Measurements from ENCODE around the gene RAB3D. TPM values are rescaled to one million over a fixed set of nuclear protein-coding genes. Genes with fewer than 3 reads are reported as not detected.

Gene RAB3D
- total and polyA plus RNA-seq, 2 of the 4 experiments (the other 2 are of a cell fraction), result 4.8 to 5.5 TPM

DNA sequence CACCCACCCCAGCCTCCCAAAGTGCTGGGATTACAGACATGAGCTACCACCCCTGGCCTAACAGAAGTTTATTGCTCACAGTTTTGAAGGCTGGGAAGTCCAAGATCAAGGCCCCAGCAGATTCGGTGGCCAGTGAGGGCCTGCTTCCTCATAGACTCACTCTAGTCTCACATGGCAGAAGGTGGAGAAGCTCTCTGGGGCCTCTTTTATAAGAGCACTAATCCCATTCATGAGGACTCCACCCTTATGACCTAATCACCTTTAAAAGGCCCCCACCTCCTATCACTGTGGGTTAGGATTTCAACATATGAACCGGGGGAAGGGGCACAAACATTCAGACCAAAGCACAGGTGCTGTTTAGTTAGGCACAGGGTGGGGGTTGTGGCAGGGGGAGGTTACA, 28.1 kb upstream of the RAB3D start:
- H4K8ac ChIP-seq (ENCODE audit: low read depth in 2 of 2, low read length in 2 of 2), result no peak overlapping the region
- dilution Hi-C loops (cut with HindIII; ENCODE audit: low sequenced_read_pairs, unreplicated experiment) (no loop called here), intact Hi-C loops (cut with micrococcal nuclease) (no loop called here), in situ Hi-C loops (cut with MboI; ENCODE audit: low sequenced_read_pairs) (no loop called here)
- TF ChIP-seq MAFK (IDR thresholded peaks at IDR 0.05; ENCODE audit: low read depth, low read length) (no peak), MAZ (IDR thresholded peaks at IDR 0.05; ENCODE audit: borderline replicate concordance, low read depth, low read length) (no peak), POLR2A (IDR thresholded peaks at IDR 0.05; ENCODE audit: low read depth, low read length) (no peak), SMC3 (IDR thresholded peaks at IDR 0.05; ENCODE audit: low read depth, low read length) (no peak), NFE2L2 (IDR thresholded peaks at IDR 0.05; ENCODE audit: low read depth, low read length) (no peak), RCOR1 (IDR thresholded peaks at IDR 0.05; ENCODE audit: insufficient replicate concordance, low read length) (no peak), FOS (IDR thresholded peaks at IDR 0.05; ENCODE audit: low read depth, low read length) (no peak), RFX5 (IDR thresholded peaks at IDR 0.05; ENCODE audit: low read depth, low read length) (no peak), RAD21 (IDR thresholded peaks at IDR 0.05; ENCODE audit: low read length) (no peak), BHLHE40 (IDR thresholded peaks at IDR 0.05; ENCODE audit: low read depth, low read length) (no peak), CHD1 (IDR thresholded peaks at IDR 0.05; ENCODE audit: low read depth, low read length) (no peak), CEBPB (IDR thresholded peaks at IDR 0.05; ENCODE audit: low read depth, low read length) (no peak), MXI1 (IDR thresholded peaks at IDR 0.05; ENCODE audit: borderline replicate concordance, low read depth, low read length) (no peak)
- TF ChIP-seq, protein P1, sequence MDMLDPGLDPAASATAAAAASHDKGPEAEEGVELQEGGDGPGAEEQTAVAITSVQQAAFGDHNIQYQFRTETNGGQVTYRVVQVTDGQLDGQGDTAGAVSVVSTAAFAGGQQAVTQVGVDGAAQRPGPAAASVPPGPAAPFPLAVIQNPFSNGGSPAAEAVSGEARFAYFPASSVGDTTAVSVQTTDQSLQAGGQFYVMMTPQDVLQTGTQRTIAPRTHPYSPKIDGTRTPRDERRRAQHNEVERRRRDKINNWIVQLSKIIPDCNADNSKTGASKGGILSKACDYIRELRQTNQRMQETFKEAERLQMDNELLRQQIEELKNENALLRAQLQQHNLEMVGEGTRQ (IDR thresholded peaks at IDR 0.05; ENCODE audit: low read depth, low read length), result no peak
- TF ChIP-seq, protein P2, sequence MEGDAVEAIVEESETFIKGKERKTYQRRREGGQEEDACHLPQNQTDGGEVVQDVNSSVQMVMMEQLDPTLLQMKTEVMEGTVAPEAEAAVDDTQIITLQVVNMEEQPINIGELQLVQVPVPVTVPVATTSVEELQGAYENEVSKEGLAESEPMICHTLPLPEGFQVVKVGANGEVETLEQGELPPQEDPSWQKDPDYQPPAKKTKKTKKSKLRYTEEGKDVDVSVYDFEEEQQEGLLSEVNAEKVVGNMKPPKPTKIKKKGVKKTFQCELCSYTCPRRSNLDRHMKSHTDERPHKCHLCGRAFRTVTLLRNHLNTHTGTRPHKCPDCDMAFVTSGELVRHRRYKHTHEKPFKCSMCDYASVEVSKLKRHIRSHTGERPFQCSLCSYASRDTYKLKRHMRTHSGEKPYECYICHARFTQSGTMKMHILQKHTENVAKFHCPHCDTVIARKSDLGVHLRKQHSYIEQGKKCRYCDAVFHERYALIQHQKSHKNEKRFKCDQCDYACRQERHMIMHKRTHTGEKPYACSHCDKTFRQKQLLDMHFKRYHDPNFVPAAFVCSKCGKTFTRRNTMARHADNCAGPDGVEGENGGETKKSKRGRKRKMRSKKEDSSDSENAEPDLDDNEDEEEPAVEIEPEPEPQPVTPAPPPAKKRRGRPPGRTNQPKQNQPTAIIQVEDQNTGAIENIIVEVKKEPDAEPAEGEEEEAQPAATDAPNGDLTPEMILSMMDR (conservative IDR thresholded peaks at IDR 0.05; ENCODE audit: low read depth, low read length), result no peak
- TF ChIP-seq, protein P3, sequence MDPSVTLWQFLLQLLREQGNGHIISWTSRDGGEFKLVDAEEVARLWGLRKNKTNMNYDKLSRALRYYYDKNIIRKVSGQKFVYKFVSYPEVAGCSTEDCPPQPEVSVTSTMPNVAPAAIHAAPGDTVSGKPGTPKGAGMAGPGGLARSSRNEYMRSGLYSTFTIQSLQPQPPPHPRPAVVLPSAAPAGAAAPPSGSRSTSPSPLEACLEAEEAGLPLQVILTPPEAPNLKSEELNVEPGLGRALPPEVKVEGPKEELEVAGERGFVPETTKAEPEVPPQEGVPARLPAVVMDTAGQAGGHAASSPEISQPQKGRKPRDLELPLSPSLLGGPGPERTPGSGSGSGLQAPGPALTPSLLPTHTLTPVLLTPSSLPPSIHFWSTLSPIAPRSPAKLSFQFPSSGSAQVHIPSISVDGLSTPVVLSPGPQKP (IDR thresholded peaks at IDR 0.05; ENCODE audit: borderline replicate concordance, low read depth, low read length), result no peak
- no peak overlapping the region for H3K9ac ChIP-seq (ENCODE audit: low read depth, low read length)
- no peak overlapping the region for H3K23ac ChIP-seq (ENCODE audit: low read depth, low read length)
- no peak overlapping the region for H2BK15ac ChIP-seq (ENCODE audit: low read depth, low read length)
- H3K4me2 ChIP-seq (ENCODE audit: low read depth, low read length), result no peak overlapping the region
- H2BK120ac ChIP-seq (ENCODE audit: low read depth, low read length), result no peak overlapping the region
- no CpG with 5 or more reads among the region's 2 CpGs for WGBS, 2 experiments (ENCODE audit: extremely low coverage in 2 of 2, insufficient read length in 1 of 2)
- no peak overlapping the region for H2AK5ac ChIP-seq (ENCODE audit: low read depth, low read length)
- H4K5ac ChIP-seq (ENCODE audit: low read depth, low read length), result no peak overlapping the region
- no peak overlapping the region for H2AFZ ChIP-seq (replicated peaks; ENCODE audit: low read length, poor library complexity)
- DNase-seq (no peak), ATAC-seq (ENCODE audit: low read depth) (no peak)
- no peaks in the 10 kb centered on the region for H3K27me3 ChIP-seq (ENCODE audit: control insufficient read depth, insufficient read depth, low read length)
- no peaks in the 10 kb centered on the region for H3K79me1 ChIP-seq (ENCODE audit: low read depth in 1 of 2, low read length in 2 of 2)
- no peak overlapping the region for H3K27ac ChIP-seq (ENCODE audit: insufficient read depth, low read length)
- H4K20me1 ChIP-seq (ENCODE audit: insufficient read depth, low read length), result peaks cover 3% of the 10 kb centered on the region; the same call in 1 of the 2 replicates
- no peak overlapping the region for H3K18ac ChIP-seq (ENCODE audit: low read depth, low read length)
- peaks cover 17% of the 10 kb centered on the region for H3K36me3 ChIP-seq (ENCODE audit: control insufficient read depth, insufficient read depth, low read length)
- peaks cover 4% of the 10 kb centered on the region; the same call in 1 of the 2 replicates for H3K9me1 ChIP-seq (ENCODE audit: insufficient read depth, low read length)
- no peak overlapping the region for H4K91ac ChIP-seq (ENCODE audit: insufficient read depth, low read depth, low read length)
- no peaks in the 10 kb centered on the region for H3K9me3 ChIP-seq (ENCODE audit: control insufficient read depth, insufficient read depth, low read length)
- BruUV-seq (replicated peaks), result no TSS peak
- H3K4me3 ChIP-seq (ENCODE audit: insufficient read depth, low read depth, low read length), result no peak overlapping the region
- no peak overlapping the region for H3K4ac ChIP-seq (ENCODE audit: low read depth, low read length)
- H3K14ac ChIP-seq (replicated peaks; ENCODE audit: low read depth, low read length), result no peak overlapping the region
- ChIA-PET CTCF (no interaction called here), POLR2A (ENCODE audit: unreplicated experiment) (no interaction called here)
- no peak overlapping the region for H2BK5ac ChIP-seq (ENCODE audit: low read depth, low read length, poor library complexity, severe bottlenecking)
- H2AK9ac ChIP-seq (replicated peaks; ENCODE audit: low read depth, low read length, poor library complexity), result no peak overlapping the region
- no peak overlapping the region for H2BK20ac ChIP-seq (ENCODE audit: low read depth, low read length)
- no peak overlapping the region for H3K56ac ChIP-seq (ENCODE audit: extremely low read depth, insufficient read depth, low read length)
- no peaks in the 10 kb centered on the region for H3K4me1 ChIP-seq (ENCODE audit: control insufficient read depth, insufficient read depth, low read length)
